ENCODE measurements around the gene GJC2. TPM values are rescaled to one million over a fixed set of nuclear protein-coding genes. Genes with fewer than 3 reads are reported as not detected.
"Not testable (repeated sequence)": the region's sequence is repeated elsewhere in the genome, so short reads cannot be mapped to it uniquely, and the experiment has no call there.

The GJC2 gene
- total RNA-seq, 1 experiment from 2014 or later = 1.6 TPM

DNA sequence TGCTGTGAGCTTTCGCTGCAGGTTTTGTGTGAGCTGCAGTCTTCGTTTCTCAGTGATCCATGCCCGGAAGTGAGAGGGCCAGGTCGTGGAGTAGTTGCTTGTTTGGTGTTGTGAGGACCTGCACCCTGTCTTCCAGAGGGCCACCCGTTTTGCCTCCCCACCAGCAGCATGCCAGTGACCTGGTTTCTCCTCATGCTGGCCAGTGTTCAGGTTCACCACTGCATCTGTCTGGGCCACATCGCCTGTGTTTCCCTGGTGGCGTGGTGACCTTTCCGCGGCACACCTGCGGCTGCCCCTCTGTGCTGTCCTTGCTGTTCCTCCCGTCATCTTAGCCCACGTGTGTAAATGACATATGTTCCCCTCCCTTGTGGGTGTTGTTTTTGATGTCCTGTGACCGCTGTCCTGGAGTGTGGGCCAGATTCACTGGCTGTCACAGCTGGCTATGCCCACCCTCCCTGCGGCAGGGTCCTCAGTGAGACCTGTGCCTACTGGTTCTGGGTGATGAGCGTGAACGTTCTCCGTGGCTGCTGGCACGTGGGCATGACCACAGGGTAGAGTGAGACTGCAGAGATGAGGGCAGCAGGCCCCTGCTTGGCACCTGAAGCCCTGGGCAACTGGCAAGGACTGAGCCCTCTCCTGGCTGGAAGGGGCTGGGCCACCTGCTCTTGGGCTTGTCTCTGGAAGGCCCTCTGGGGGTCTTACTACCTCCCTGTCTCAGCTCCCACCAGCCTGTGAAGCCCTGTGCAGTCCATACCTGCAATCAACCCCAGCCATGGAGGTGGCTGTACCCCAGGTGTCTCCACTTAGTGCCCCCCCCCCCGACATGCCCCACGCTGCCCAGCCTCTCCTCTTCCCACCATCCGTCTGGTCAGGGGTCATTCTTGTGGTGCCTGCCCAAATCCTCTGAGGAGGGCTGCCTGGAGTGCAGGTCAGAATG lies 23.1 kb downstream of the GJC2 start:
- Histone ChIP-seq H3K56ac (ENCODE audit: insufficient read length, low read depth, low read length) (no peak overlapping the region), H3K14ac (ENCODE audit: insufficient read depth, low read length) (no peak overlapping the region), H3K4me1 (ENCODE audit: insufficient read depth, low read length) (no peaks in the 10 kb centered on the region), H2AFZ (ENCODE audit: low read length) (no peak overlapping the region), H3K27me3 (ENCODE audit: insufficient read depth, low read length) (no peaks in the 10 kb centered on the region), H4K5ac (ENCODE audit: insufficient read length, low read depth, low read length) (no peak overlapping the region), H3K18ac (ENCODE audit: insufficient read length, low read depth, low read length) (no peak overlapping the region), H2BK15ac (ENCODE audit: low read depth, low read length) (no peak overlapping the region), H3T11ph (ENCODE audit: low read length) (no peak overlapping the region), H3K9ac (ENCODE audit: extremely low read depth, insufficient read length, low read length) (no peak overlapping the region), H2BK12ac (ENCODE audit: insufficient read length, low read depth, low read length) (no peak overlapping the region), H3K23me2 (ENCODE audit: insufficient read length, low read depth, low read length, poor library complexity, severe bottlenecking) (no peaks in the 10 kb centered on the region), H4K91ac (ENCODE audit: insufficient read length, low read depth, low read length) (no peak overlapping the region), H3K4ac (ENCODE audit: low read depth, low read length) (no peak overlapping the region), H3K23ac (ENCODE audit: insufficient read length, low read depth, low read length) (no peak overlapping the region), H2BK5ac (ENCODE audit: insufficient read length, low read length) (no peak overlapping the region), H3K9me3 (ENCODE audit: control insufficient read depth, low read depth, low read length) (no peaks in the 10 kb centered on the region), H3K79me2 (ENCODE audit: insufficient read depth, low read length) (0 out of 2 replicates have a peak, but pooled peaks cover 1% of the 10 kb centered on the region), H3K79me1 (ENCODE audit: insufficient read depth, low read depth, low read length, poor library complexity, severe bottlenecking) (no peaks in the 10 kb centered on the region), H2BK120ac (ENCODE audit: low read depth, low read length, poor library complexity, severe bottlenecking) (no peak overlapping the region), H2BK20ac (ENCODE audit: low read depth, low read length, poor library complexity, severe bottlenecking) (no peak overlapping the region), H3K27ac (ENCODE audit: insufficient read length, low read depth, low read length) (no peak overlapping the region), H2AK5ac (ENCODE audit: insufficient read length, low read length) (no peak overlapping the region), H3K4me2 (ENCODE audit: insufficient read depth, insufficient read length, low read length) (no peak overlapping the region), H4K8ac (replicated peaks; ENCODE audit: insufficient read length, low read depth, low read length) (no peak overlapping the region), H4K20me1 (ENCODE audit: control insufficient read depth, insufficient read depth, insufficient read length) (no peaks in the 10 kb centered on the region)
- H3K4me1 Mint-ChIP-seq = no peaks in the 10 kb centered on the region
- H3K27me3 Mint-ChIP-seq (ENCODE audit: low read depth) = no peaks in the 10 kb centered on the region; the same call in none of the 2 replicates
- WGBS (ENCODE audit: extremely low coverage, insufficient read length, low lambda C conversion rate) = no CpG with 5 or more reads among the region's 21 CpGs
- H3K9me3 Mint-ChIP-seq = no peaks in the 10 kb centered on the region
- DNase-seq = no peak
- H3K4me3 Mint-ChIP-seq = no peak overlapping the region
- H3K36me3 Mint-ChIP-seq (ENCODE audit: insufficient read depth in 1 of 3, low read depth in 3 of 3) = no peaks in the 10 kb centered on the region; a peak in 1 of 7 replicates
- peak overlapping the region in 2 of 3 experiments; percentile 75 to 80; a peak in 3 of 7 replicates for H3K27ac Mint-ChIP-seq
- TF ChIP-seq, protein P1, sequence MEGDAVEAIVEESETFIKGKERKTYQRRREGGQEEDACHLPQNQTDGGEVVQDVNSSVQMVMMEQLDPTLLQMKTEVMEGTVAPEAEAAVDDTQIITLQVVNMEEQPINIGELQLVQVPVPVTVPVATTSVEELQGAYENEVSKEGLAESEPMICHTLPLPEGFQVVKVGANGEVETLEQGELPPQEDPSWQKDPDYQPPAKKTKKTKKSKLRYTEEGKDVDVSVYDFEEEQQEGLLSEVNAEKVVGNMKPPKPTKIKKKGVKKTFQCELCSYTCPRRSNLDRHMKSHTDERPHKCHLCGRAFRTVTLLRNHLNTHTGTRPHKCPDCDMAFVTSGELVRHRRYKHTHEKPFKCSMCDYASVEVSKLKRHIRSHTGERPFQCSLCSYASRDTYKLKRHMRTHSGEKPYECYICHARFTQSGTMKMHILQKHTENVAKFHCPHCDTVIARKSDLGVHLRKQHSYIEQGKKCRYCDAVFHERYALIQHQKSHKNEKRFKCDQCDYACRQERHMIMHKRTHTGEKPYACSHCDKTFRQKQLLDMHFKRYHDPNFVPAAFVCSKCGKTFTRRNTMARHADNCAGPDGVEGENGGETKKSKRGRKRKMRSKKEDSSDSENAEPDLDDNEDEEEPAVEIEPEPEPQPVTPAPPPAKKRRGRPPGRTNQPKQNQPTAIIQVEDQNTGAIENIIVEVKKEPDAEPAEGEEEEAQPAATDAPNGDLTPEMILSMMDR (conservative IDR thresholded peaks at IDR 0.05) = no peak

DNA sequence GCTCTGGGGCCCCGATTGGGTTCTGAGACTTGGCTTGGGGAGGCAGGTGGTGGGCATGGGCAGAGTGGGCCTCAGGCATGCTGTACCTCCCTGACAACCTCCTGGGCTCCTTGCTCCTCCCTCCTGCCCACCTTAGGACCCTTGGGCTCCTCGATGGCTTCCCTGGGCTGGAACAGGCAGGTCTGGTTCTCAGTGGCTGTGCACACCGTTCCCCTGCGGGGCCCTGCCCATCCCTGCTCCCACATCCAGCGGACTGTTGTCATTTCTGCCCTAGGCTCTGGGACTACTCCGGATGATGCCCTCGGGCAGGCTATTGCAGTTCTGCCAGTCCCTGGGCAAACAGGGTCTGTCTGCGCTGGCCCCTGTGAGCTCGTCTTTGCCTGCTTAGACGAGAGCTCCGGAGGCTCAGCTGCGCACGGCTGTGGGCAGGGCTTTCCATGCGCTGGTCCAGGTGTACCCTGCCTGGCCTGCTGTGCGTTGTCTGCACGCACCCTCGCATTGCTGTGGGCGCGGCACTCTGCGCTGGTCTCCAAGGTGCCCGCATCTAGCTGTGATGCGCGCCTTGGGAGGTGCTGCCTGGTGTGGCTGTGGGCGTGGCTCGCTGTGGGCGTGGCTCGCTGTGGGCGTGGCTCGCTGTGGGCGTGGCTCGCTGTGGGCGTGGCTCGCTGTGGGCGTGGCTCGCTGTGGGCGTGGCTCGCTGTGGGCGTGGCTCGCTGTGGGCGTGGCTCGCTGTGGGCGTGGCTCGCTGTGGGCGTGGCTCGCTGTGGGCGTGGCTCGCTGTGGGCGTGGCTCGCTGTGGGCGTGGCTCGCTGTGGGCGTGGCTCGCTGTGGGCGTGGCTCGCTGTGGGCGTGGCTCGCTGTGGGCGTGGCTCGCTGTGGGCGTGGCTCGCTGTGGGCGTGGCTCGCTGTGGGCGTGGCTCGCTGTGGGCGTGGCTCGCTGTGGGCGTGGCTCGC lies 24.1 kb downstream of the GJC2 start:
- H3K4me1 Mint-ChIP-seq; H2BK12ac ChIP-seq (ENCODE audit: insufficient read length, low read depth, low read length); H2BK15ac ChIP-seq (ENCODE audit: low read depth, low read length); H3K36me3 Mint-ChIP-seq (ENCODE audit: insufficient read depth in 1 of 3, low read depth in 3 of 3); H3K9ac ChIP-seq (ENCODE audit: extremely low read depth, insufficient read length, low read length); H2AK5ac ChIP-seq (ENCODE audit: insufficient read length, low read length); H3T11ph ChIP-seq (ENCODE audit: low read length); H3K14ac ChIP-seq (ENCODE audit: insufficient read depth, low read length); H4K5ac ChIP-seq (ENCODE audit: insufficient read length, low read depth, low read length); H3K23ac ChIP-seq (ENCODE audit: insufficient read length, low read depth, low read length); H3K4me3 Mint-ChIP-seq; H4K91ac ChIP-seq (ENCODE audit: insufficient read length, low read depth, low read length); H3K79me2 ChIP-seq (ENCODE audit: insufficient read depth, low read length); H4K8ac ChIP-seq (replicated peaks; ENCODE audit: insufficient read length, low read depth, low read length); H3K27ac Mint-ChIP-seq; H3K27ac ChIP-seq (ENCODE audit: insufficient read length, low read depth, low read length); H2BK5ac ChIP-seq (ENCODE audit: insufficient read length, low read length); H3K79me1 ChIP-seq (ENCODE audit: insufficient read depth, low read depth, low read length, poor library complexity, severe bottlenecking); H3K9me3 ChIP-seq (ENCODE audit: control insufficient read depth, low read depth, low read length); H3K4me1 ChIP-seq (ENCODE audit: insufficient read depth, low read length); H3K27me3 ChIP-seq (ENCODE audit: insufficient read depth, low read length); H4K20me1 ChIP-seq (ENCODE audit: control insufficient read depth, insufficient read depth, insufficient read length); H3K4ac ChIP-seq (ENCODE audit: low read depth, low read length); H3K18ac ChIP-seq (ENCODE audit: insufficient read length, low read depth, low read length); H2BK20ac ChIP-seq (ENCODE audit: low read depth, low read length, poor library complexity, severe bottlenecking); H3K27me3 Mint-ChIP-seq (ENCODE audit: low read depth); H3K56ac ChIP-seq (ENCODE audit: insufficient read length, low read depth, low read length); H3K9me3 Mint-ChIP-seq; H2BK120ac ChIP-seq (ENCODE audit: low read depth, low read length, poor library complexity, severe bottlenecking); H2AFZ ChIP-seq (ENCODE audit: low read length); H3K23me2 ChIP-seq (ENCODE audit: insufficient read length, low read depth, low read length, poor library complexity, severe bottlenecking): not testable (repeated sequence)
- peak; percentile 73 for DNase-seq
- peak overlapping the region; percentile 23 for H3K4me2 ChIP-seq (ENCODE audit: insufficient read depth, insufficient read length, low read length)
- WGBS (ENCODE audit: extremely low coverage, insufficient read length, low lambda C conversion rate) = no CpG with 5 or more reads among the region's 69 CpGs

Data from H9 (cell line).